GM04503 (cell line): Measurements from ENCODE around the gene METTL25B.
A peak's percentile ranks its signal among the peaks of the same experiment; 100 is the strongest.
"Not testable (repeated sequence)": the region's sequence is repeated elsewhere in the genome, so short reads cannot be mapped to it uniquely, and the experiment has no call there.

Experiments
- DNase-seq: peaks from one replicate; pipeline ENCODE4 v3.0.0-alpha.2; 2012; ENCODE audit warnings: low read depth

Gene METTL25B

GRCh38 chr1:156748670-156749418 is 20.6 kb downstream of the METTL25B start:
- DNase-seq = no peak

- DNase-seq = no peak
These were observed 21.3 kb downstream of the METTL25B start for GRCh38 chr1:156749419-156750118.

- no peak for DNase-seq
These were observed 22.0 kb downstream of the METTL25B start for GRCh38 chr1:156750191-156750672.

GRCh38 chr1:156750711-156751450 is 22.6 kb downstream of the METTL25B start:
- no peak for DNase-seq

- no peak for DNase-seq
These were observed 23.1 kb downstream of the METTL25B start, which contains the start of gene HDGF for GRCh38 chr1:156751451-156751756. Gene HDGF, minus strand, starts transcription at chr1:156751675. Its CDS starts 246 bp downstream, at chr1:156751429.

- DNase-seq = peak; percentile 69
These were observed 23.6 kb downstream of the METTL25B start for GRCh38 chr1:156751757-156752481.

GRCh38 chr1:156752843-156753482 is 24.7 kb downstream of the METTL25B start:
- DNase-seq = no peak

- DNase-seq = no peak
These were observed 25.9 kb downstream of the METTL25B start for GRCh38 chr1:156754219-156754618.

GRCh38 chr1:156755527-156755950 is 27.3 kb downstream of the METTL25B start:
- no peak for DNase-seq

GRCh38 chr1:156756355-156756754 is 28.1 kb downstream of the METTL25B start:
- no peak for DNase-seq

- not testable (repeated sequence) for DNase-seq
These were observed 29.4 kb downstream of the METTL25B start for GRCh38 chr1:156757572-156758253.

GRCh38 chr1:156760092-156760795 is 32.0 kb downstream of the METTL25B start:
- no peak for DNase-seq

GRCh38 chr1:156760796-156761104 is 32.5 kb downstream of the METTL25B start:
- no peak for DNase-seq

GRCh38 chr1:156765136-156765535 is 36.9 kb downstream of the METTL25B start:
- not testable (repeated sequence) for DNase-seq

- DNase-seq = no peak
These were observed 37.4 kb downstream of the METTL25B start for GRCh38 chr1:156765666-156766065.

- no peak for DNase-seq
These were observed 38.2 kb downstream of the METTL25B start for GRCh38 chr1:156766298-156767100.

- peak; percentile 100 for DNase-seq
These were observed 39.0 kb downstream of the METTL25B start, which contains the start of gene PRCC for GRCh38 chr1:156767101-156767878. Gene PRCC, plus strand, starts transcription at chr1:156767535. Its CDS starts 237 bp downstream, at chr1:156767772.

GRCh38 chr1:156767879-156768604 is 39.8 kb downstream of the METTL25B start:
- DNase-seq = no peak
